GM12878 (cell line): ENCODE data around the gene ZBTB9. TPM values are rescaled to one million over a fixed set of nuclear protein-coding genes. Genes with fewer than 3 reads are reported as not detected.
A peak's percentile ranks its signal among the peaks of the same experiment; 100 is the strongest.

Experiments used
- ATAC-seq: fragments of 200-7000 bp; cut with Tn5 transposase; 3 replicates; pipeline ENCODE4 v1.9.1; 2020; ENCODE audit warnings: mild to moderate bottlenecking, moderate library complexity
- BruUV-seq: library from RNA; stranded (reverse); fragments of 400-500 nt; replicated peaks from 2 replicates; lab custom pipeline; 2021; lab: Mats Ljungman, UMichigan
- CTCF ChIA-PET: fragments of 300-600 bp; sonication (Branson Sonifier 250); formaldehyde crosslinking; extraction: SDS; loops from one replicate; lab custom pipeline; 2021; ENCODE audit warnings: inconsistent platforms; lab: Yijun Ruan, JAX
- POLR2A ChIA-PET: fragments of 350-600 bp; formaldehyde crosslinking; extraction: SDS; loops from one replicate; lab custom pipeline; 2021; ENCODE audit warnings: inconsistent platforms; lab: Charles Lee
- RAD21 ChIA-PET: fragments of 300-600 bp; sonication (Branson Sonifier 250); formaldehyde crosslinking; loops from one replicate; lab custom pipeline; 2023; ENCODE audit warnings: antibody characterized with exemption; ENCODE audit not compliant: unreplicated experiment; lab: Charles Lee
- SMC1A ChIA-PET: fragments of 300-600 bp; sonication (Branson Sonifier 250); formaldehyde crosslinking; loops from one replicate; lab custom pipeline; 2023; ENCODE audit not compliant: unreplicated experiment, uncharacterized antibody; lab: Charles Lee
- DNase-seq: peaks from one replicate; pipeline ENCODE4 v3.0.0-alpha.2; 2011; ENCODE audit warnings: low read depth, low spot score
- FAIRE-seq: peaks from 3 replicates; lab custom pipeline; 2011; peaks lifted over from hg19 to GRCh38; lab: Jason Lieb, UNC
- H2AFZ ChIP-seq: 2 replicates; pipeline ENCODE4 v1.6.0; 2011; ENCODE audit warnings: low read depth, low read length, control low read depth; ENCODE audit not compliant: control insufficient read depth
- H3K27ac ChIP-seq: 2 replicates; pipeline ENCODE4 v1.5.1; 2011; ENCODE audit warnings: control low read depth; ENCODE audit not compliant: control insufficient read depth, insufficient read depth
- H3K27me3 ChIP-seq, 2 experiments: replicated peaks in 1 of 2; 2 replicates each; pipeline versions ENCODE4 v1.6.0 to v1.6.1; 2011; ENCODE audit warnings: low read length in 1 of 2; ENCODE audit not compliant: control insufficient read depth in 2 of 2, insufficient read depth in 2 of 2
- H3K36me3 ChIP-seq, 2 experiments: 2 replicates each; pipeline ENCODE4 v1.5.1; 2011; ENCODE audit warnings: low read length in 1 of 2; ENCODE audit not compliant: control insufficient read depth in 2 of 2, insufficient read depth in 2 of 2
- H3K4me1 ChIP-seq: 2 replicates; pipeline ENCODE4 v1.6.1; 2011; ENCODE audit warnings: mild to moderate bottlenecking, low read length, moderate library complexity, mixed read lengths; ENCODE audit not compliant: control insufficient read depth, insufficient read depth
- H3K4me2 ChIP-seq: 2 replicates; pipeline ENCODE4 v1.6.0; 2011; ENCODE audit warnings: control low read depth; ENCODE audit not compliant: control insufficient read depth, insufficient read depth
- H3K4me3 ChIP-seq: fragments of 200-600 bp; sonication (generic); 2 replicates; pipeline ENCODE4 v1.5.1; 2016
- H3K79me2 ChIP-seq: 2 replicates; pipeline ENCODE4 v1.6.0; 2011; ENCODE audit warnings: low read length; ENCODE audit not compliant: control insufficient read depth, insufficient read depth
- H3K9ac ChIP-seq: 2 replicates; pipeline ENCODE4 v1.8.0; 2011; ENCODE audit warnings: low read length, control low read depth, mixed read lengths; ENCODE audit not compliant: control insufficient read depth, insufficient read depth
- H3K9me3 ChIP-seq: replicated peaks from 3 replicates; pipeline ENCODE4 v1.5.1; 2011; ENCODE audit warnings: mild to moderate bottlenecking, low read length; ENCODE audit not compliant: control insufficient read depth, insufficient read depth
- H4K20me1 ChIP-seq: 2 replicates; pipeline ENCODE4 v1.6.0; 2011; ENCODE audit not compliant: control insufficient read depth, insufficient read depth
- E2F4 ChIP-seq: IDR thresholded peaks from 2 replicates; pipeline ENCODE4 v1.6.1; 2012; ENCODE audit warnings: low read depth, low read length, improper control_type of control experiment
- NR2F1 ChIP-seq: fragments of 450-650 bp; conservative IDR thresholded peaks from 2 replicates; pipeline ENCODE4 v1.6.1; 2017; ENCODE audit warnings: mild to moderate bottlenecking
- WGBS: methylation state at CpG from one replicate; pipeline ENCODE4 v1.1.6; 2016; ENCODE audit warnings: low lambda C conversion rate; ENCODE audit not compliant: insufficient replicate concordance, insufficient coverage; ENCODE audit errors: missing lambda C conversion rate; 5-methylcytosine and 5-hydroxymethylcytosine counted together
- in situ Hi-C: fragments of 300-500 bp; cut with MboI; formaldehyde crosslinking; loops from 9 replicates; pipeline ENCODE4 v1.14.3; 2018; ENCODE audit warnings: mixed read lengths
- intact Hi-C: fragments of 100-400 bp; cut with micrococcal nuclease; formaldehyde crosslinking; loops from one replicate; pipeline ENCODE4 v1.14.2; 2022; ENCODE audit not compliant: unreplicated experiment
- polyA plus RNA-seq, 11 experiments: library from polyadenylated mRNA; depleted of rRNA in 4 of 11; unstranded in 6 of 11; stranded (reverse) in 5 of 11; fragments of >200 nt; fragmentation: Nextera tagmentation in 4 of 11; fragmentation: Illumina TruSeq in 1 of 11; extraction: Ambion mirVana in 4 of 11; extraction: Trizol in 1 of 11; gene quantifications; 1 replicate in 1 of 11; 2 replicates in 10 of 11; pipeline versions ENCODE4 v1.2.1 to v1.2.3, GENCODE V29; 2011 to 2016; ENCODE audit warnings: inconsistent platforms in 2 of 11, missing spikeins in 2 of 11, low read depth in 1 of 11
- total RNA-seq, 4 experiments: library from RNA; depleted of rRNA in 3 of 4; stranded (reverse); fragments of >200 nt in 3 of 4; fragmentation: Illumina TruSeq in 1 of 4; extraction: Trizol in 1 of 4; gene quantifications; 2 replicates each; pipeline versions ENCODE4 v1.2.1 to v1.2.3, GENCODE V29; 2013 to 2021

ZBTB9 gene
- total and polyA plus RNA-seq, 10 of the 15 experiments (the other 5 are each of a cell fraction or from before 2014, with no cell fraction given) = 1.5 to 12.7 (median 6.9) TPM

- POLR2A ChIA-PET = interaction anchor here (0.5 to 2.7 kb wide), 5 partner anchors 10 to 152 kb away, joined by 3 to 14 read pairs (median 3); no protein-coding TSS in a partner anchor
- Histone ChIP-seq H3K4me2 (peak overlapping the region; percentile 83), H4K20me1 (no peaks in the 10 kb centered on the region; the same call in 1 of the 2 replicates), H3K9me3 (no peaks in the 10 kb centered on the region), H3K27me3 (no peaks in the 10 kb centered on the region), H3K27ac (peak overlapping the region; percentile 91), H3K4me1 (peaks cover 30% of the 10 kb centered on the region), H2AFZ (no peak overlapping the region), H3K79me2 (peaks cover 32% of the 10 kb centered on the region), H3K9ac (peak overlapping the region; percentile 91), H3K4me3 (peak overlapping the region; percentile 98), H3K36me3 (peaks cover 0 to 4% of the 10 kb centered on the region in 2 experiments; a peak in 2 of 4 replicates)
- DNase-seq (no peak), FAIRE-seq (no peak), ATAC-seq (no peak)
- 5% methylated on average over 9 of the region's 9 CpGs for WGBS
- peak; percentile 38; the same call in 1 of the 2 replicates for TF ChIP-seq NR2F1
- no peak for TF ChIP-seq E2F4
- no TSS peak for BruUV-seq
- intact Hi-C loops = loop anchor here (5.0 kb wide), 1 partner anchor 99 kb away; the partner anchor contains the start of gene ZBTB22
- RAD21 ChIA-PET = interaction anchor here (1.7 to 1.8 kb wide), 2 partner anchors 10 to 164 kb away, joined by 6 to 11 read pairs; partner anchors contain the start of gene BAK1
- CTCF ChIA-PET = interaction anchor here (1.3 to 5.3 kb wide), 4 partner anchors 10 to 25 kb away, joined by 3 to 25 read pairs (median 6); no protein-coding TSS in a partner anchor
- SMC1A ChIA-PET = interaction anchor here (0.7 to 2.2 kb wide), 2 partner anchors 15 to 98 kb away, joined by 3 to 6 read pairs; no protein-coding TSS in a partner anchor
- in situ Hi-C loops = no loop called here
Measured at GRCh38 chr6:33415831-33416230, 38.5 kb upstream of the ZBTB9 start.
